Central memory CD4-positive, alpha-beta T cell (primary cell): Measurements from ENCODE around the gene NEUROD4.

Source experiments
- DNase-seq: peaks from one replicate; pipeline ENCODE4 v3.0.0; 2022

Gene NEUROD4

GRCh38 chr12:54998958-54999510, 20.7 kb upstream of the NEUROD4 start:
- no peak for DNase-seq

GRCh38 chr12:55001198-55001868, 18.4 kb upstream of the NEUROD4 start:
- DNase-seq = no peak

- DNase-seq = no peak
Observed at GRCh38 chr12:55002355-55002754, 17.4 kb upstream of the NEUROD4 start.

DNA sequence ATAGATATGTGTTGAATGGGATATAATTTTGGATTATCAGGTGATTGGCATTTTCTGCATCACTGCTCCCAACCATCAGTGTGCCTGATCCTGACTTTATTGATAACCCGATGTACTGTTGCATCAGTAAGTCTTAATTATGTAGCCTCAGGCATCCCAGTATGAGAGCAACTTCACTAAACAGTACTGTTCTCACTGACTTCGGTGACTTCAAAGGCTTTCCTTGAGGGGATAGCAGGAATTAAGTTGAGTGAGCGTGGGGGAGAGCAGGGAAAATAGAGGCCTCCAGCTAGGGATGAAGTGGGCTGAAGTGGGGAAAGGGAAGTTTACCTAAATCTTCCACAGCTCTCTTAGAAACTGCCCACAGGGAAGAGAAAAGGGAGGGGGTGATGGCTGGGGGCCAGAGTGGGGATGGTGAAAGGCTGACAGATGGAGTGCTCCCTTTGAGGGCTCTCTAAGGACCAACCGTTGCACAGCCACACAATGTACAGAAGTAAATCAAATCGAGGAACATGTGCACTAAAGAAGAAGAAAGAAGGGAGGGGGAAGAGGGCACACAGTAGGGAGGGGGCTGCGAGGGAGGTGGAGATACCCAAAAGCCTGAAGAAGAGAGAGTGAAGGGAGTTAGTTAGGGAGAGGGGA, 10.7 kb upstream of the NEUROD4 start:
- DNase-seq = no peak

- no peak for DNase-seq
Observed at GRCh38 chr12:55017416-55017925, 2.3 kb upstream of the NEUROD4 start.

- no peak for DNase-seq
Observed at GRCh38 chr12:55024575-55024974, 4.8 kb downstream of the NEUROD4 start.

DNA sequence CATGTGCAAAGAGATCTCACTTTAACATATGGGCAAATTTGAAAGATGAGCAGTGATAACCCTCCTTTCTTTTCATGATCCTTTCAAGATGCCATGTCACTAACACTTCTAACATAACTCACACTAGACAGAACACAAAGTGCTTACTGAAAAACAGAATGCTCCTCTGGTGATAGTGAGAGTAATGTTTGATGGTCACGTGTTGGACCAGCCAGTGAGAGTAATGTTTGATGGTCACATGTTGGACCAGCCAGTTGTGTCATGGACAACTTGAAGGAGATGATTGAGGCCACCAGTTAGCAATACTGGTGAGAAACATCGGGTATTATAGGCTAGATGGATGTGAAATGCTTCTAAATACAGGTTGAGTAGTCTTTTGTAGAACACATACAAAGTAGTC, 5.7 kb downstream of the NEUROD4 start:
- DNase-seq = no peak

GRCh38 chr12:55034218-55034617, 14.4 kb downstream of the NEUROD4 start:
- DNase-seq = no peak

- DNase-seq = peak; percentile 2
Observed at GRCh38 chr12:55036326-55037115, 16.7 kb downstream of the NEUROD4 start.

DNA sequence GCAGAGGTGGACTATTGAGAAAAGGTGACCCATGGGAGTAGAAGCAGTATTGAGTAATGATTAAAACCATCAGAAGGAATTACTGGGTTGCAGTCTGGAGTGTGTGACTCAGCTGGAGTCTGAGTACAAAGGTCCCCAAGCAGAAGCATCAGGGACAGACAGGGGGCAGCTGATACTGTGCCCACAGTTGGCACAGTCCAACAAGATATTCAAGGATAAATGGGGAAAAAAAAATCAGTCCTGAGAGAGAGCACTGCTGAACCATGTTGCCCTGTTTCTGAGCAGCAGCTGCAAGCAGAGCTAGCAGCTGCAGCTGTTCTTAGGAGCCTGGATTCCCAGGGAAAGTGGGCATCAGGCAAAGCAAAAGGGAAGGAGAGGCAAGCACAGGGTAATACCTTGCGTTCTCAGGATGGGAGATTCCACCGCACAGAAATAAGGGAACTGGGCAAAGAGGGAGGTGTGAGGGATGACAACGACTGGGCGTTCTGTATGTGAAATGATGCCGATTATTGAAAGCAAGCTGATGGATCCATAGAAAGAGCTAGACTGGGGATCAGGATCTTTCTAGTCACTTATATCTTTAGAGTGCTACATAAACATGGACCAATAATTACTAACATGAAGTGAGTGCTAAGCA, 17.7 kb downstream of the NEUROD4 start:
- DNase-seq = no peak

DNA sequence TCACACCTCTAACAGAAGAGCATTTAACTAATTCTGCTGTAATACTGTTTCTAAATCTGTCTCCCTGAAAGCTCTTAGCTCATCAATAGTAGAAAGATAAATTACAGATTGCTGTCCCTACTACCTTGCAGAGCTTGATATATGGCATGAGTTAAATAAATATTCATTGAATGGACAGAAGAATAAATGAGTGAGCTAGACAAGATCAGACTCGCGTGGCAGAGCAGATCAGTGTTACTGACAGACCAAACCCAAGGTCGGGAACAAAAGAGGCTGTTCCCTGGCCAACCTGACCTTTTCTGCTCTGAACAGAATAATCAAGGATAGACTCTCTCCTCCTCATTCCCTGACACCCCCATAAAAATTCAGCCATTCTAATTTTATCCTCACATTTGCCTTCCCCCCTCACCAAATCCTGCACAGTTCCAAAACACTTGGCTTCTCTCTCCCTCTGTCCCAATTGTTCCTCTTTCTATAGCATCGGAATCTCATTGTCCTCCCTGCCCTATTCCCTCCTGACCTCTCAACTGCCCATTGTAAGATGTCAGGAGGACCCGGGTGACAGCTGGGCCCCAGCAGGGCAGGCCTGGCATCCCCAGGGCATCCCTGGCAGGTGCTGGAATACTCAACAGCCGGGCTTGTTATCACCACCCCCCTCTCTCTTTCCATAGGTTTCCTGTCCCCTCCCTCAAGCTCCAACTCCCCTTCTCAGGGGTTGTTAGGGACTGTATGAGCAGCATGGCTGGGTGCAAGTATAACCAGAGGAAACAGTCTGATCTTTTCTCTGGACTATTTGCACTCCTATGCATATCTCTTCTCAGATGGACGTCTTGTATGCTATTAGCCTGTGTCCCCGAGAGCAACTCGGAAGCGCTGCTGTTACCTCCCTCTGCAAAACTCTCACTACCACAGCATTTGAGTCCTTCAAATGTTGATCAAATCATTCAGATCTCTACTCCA, 19.9 kb downstream of the NEUROD4 start:
- no peak for DNase-seq

GRCh38 chr12:55041345-55042055, 21.7 kb downstream of the NEUROD4 start:
- no peak for DNase-seq

GRCh38 chr12:55043542-55043941, 23.8 kb downstream of the NEUROD4 start:
- DNase-seq = no peak

DNA sequence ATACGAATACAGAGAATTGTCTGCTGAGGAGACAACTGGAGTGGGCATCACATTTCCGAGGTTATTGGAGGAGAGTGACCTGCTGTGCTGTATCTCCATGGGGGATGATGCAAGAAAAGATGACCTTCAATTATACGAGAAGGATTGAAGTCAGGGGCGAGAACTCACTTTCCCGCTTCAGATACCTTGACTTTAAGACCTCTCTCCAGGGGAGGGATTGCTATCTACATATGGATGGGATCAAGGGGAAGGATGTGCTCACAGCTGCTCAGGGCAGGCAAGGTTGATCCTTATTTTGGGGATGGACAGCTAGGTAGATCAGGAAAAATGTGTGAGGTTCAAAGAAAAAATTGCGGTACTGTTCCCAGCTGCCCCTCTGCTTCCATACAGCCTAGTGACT, 24.4 kb downstream of the NEUROD4 start:
- DNase-seq = no peak

DNA sequence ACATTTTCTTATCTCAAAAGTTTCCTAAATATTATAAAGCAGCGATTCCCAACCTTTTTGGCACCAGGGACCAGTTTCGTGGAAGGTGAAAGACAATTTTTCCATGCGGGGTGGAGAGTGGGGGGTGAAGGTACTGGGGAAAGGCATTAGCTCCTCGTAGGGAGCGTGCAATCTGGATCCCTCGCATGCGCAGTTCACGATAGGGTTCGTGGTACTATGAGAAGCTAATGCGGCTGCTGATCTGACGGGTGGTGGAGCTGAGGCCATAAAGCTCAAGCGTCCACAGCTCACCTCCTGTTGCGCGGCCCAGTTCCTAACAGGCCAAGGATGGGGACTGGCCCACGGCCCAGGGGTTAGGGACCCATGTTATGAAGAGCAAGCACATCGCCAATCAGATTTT, 29.9 kb downstream of the NEUROD4 start:
- DNase-seq = no peak

DNA sequence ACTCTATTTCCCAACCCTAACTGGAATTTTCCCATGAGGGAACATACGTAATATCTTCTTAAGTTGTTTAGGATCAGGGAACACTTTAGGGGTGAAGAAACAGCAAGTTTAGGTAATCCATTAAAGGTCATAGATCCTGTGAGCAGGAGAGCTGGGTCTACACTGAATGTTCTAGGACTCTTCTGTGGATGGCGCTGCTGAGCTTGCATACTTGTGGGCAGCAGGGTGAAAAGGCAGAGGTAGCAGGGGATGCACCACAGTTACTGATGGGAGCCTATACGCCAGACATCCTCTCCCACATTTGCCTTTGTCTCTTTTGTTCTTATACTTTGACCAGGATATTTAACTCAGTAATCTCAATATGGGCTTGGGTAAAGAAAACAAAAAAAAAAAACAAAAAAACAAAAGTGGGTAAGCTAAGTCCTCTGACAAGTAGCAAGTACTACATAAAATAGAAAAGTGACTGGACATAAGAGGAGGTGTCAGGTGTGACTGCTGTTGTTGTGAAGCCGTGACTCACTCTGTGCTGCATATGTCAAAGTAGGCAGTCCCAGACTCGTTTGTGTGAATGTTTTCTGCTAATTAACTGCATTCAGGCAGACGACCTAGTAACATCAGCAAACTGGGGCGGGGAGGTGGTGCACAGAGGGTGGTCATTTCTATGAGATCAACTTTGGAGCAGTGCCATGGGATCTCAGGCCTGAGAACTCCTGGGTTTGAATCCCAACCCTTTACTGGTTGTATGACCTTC, 31.6 kb downstream of the NEUROD4 start:
- DNase-seq = no peak

- no peak for DNase-seq
Observed at GRCh38 chr12:55057481-55057880, 37.7 kb downstream of the NEUROD4 start.

DNA sequence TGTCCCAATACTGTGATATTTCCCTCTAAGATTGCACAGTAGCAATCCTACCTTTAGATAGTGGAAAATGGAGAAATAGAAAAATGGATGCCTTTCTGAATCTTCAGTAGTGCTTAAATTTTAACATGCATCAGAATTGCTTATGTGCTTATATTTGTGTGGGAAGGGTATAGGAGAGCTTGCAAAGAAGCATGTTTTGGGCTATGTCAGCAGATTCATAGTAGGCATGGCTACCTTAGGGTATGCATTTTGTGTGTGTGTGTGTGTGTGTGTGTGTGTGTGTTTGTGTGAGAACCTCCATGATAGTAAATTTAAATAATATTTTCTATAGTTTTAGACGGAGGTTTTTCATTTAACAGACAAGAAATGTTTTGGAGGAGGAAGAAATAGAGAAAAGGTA, 38.3 kb downstream of the NEUROD4 start:
- no peak for DNase-seq

- DNase-seq = no peak
Observed at GRCh38 chr12:55058776-55059175, 39.0 kb downstream of the NEUROD4 start.

DNA sequence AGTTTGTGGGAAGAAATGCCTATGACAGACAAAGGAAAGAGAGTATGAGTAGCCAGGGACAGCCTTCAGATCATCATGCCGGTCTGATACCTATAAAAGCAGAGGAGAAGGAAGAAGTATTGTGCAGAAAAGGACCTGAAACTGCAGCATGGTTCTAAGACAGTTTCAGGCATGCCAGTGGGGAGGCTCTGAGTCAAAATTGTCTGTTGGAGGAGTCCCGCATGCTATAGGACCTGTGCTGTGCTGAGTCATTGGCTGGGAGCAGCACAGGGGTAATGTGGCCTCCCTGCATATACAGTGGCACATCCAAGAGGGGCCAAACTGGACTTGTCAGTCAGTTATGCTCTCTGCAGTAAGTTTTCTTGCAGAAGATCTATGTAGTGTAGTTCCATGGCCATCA, 40.7 kb downstream of the NEUROD4 start:
- no peak for DNase-seq
